ENCODE measurements around the gene CARMIL1.

- TF ChIP-seq CTCF (IDR thresholded peaks at IDR 0.05) (no peak), POLR2A (IDR thresholded peaks at IDR 0.05) (no peak)
These were observed 291.4 kb downstream of the CARMIL1 start for GRCh38 chr6:25570578-25570977.
